Keratinocyte (primary cell): Measurements from ENCODE around the gene ARL6IP4. TPM values are rescaled to one million over a fixed set of nuclear protein-coding genes. Genes with fewer than 3 reads are reported as not detected.

Source experiments
- DNase-seq: peaks from one replicate; pipeline ENCODE4 v3.0.0-alpha.2; 2011; ENCODE audit warnings: low read depth, missing footprints, low spot score
- FAIRE-seq: peaks from 2 replicates; lab custom pipeline; 2011; peaks lifted over from hg19 to GRCh38; lab: Jason Lieb, UNC
- H2AFZ ChIP-seq: 2 replicates; pipeline ENCODE4 v1.6.0; 2012; ENCODE audit warnings: low read length, control low read depth, inconsistent platforms; ENCODE audit not compliant: control insufficient read depth
- H3K27ac ChIP-seq: 2 replicates; pipeline ENCODE4 v1.5.1; 2011; ENCODE audit warnings: low read length; ENCODE audit not compliant: control insufficient read depth, insufficient read depth
- H3K27me3 ChIP-seq: 3 replicates; pipeline ENCODE4 v1.6.0; 2011; ENCODE audit warnings: low read length; ENCODE audit not compliant: control insufficient read depth, insufficient read depth; ENCODE audit errors: extremely low read depth
- H3K36me3 ChIP-seq, 2 experiments: 2 replicates in 1 of 2; 3 replicates in 1 of 2; pipeline ENCODE4 v1.5.1; 2011; ENCODE audit warnings: low read length in 2 of 2, mild to moderate bottlenecking in 1 of 2; ENCODE audit not compliant: control insufficient read depth in 2 of 2, insufficient read depth in 2 of 2; ENCODE audit errors: extremely low read depth in 1 of 2
- H3K4me1 ChIP-seq: 3 replicates; pipeline ENCODE4 v1.5.1; 2011; ENCODE audit warnings: low read length; ENCODE audit not compliant: control insufficient read depth, insufficient read depth; ENCODE audit errors: extremely low read depth
- H3K4me2 ChIP-seq: 3 replicates; pipeline ENCODE4 v1.6.0; 2011; ENCODE audit warnings: low read depth, low read length; ENCODE audit not compliant: control insufficient read depth, insufficient read depth; ENCODE audit errors: extremely low read depth
- H3K4me3 ChIP-seq, 3 experiments: fragments of 200-600 bp in 1 of 3; sonication (generic) in 1 of 3; 2 replicates in 2 of 3; 3 replicates in 1 of 3; pipeline ENCODE4 v1.5.1; 2011 to 2016; ENCODE audit warnings: low read length in 3 of 3, mild to moderate bottlenecking in 3 of 3, control low read depth in 2 of 3, inconsistent platforms in 1 of 3, low read depth in 1 of 3, mixed read lengths in 1 of 3, mixed run types in 1 of 3, moderate library complexity in 1 of 3; ENCODE audit not compliant: control insufficient read depth in 2 of 3, insufficient read depth in 2 of 3; ENCODE audit errors: extremely low read depth in 1 of 3
- H3K79me2 ChIP-seq: 2 replicates; pipeline ENCODE4 v1.6.0; 2012; ENCODE audit warnings: low read length; ENCODE audit not compliant: control insufficient read depth, insufficient read depth
- H3K9ac ChIP-seq: 3 replicates; pipeline ENCODE4 v1.6.0; 2011; ENCODE audit warnings: low read length; ENCODE audit not compliant: control insufficient read depth, insufficient read depth; ENCODE audit errors: extremely low read depth
- H3K9me1 ChIP-seq: 3 replicates; pipeline ENCODE4 v1.6.0; 2011; ENCODE audit warnings: low read length; ENCODE audit not compliant: control insufficient read depth, insufficient read depth; ENCODE audit errors: extremely low read depth
- H3K9me3 ChIP-seq: 2 replicates; pipeline ENCODE4 v1.5.1; 2012; ENCODE audit warnings: low read depth, low read length; ENCODE audit not compliant: control insufficient read depth
- H4K20me1 ChIP-seq: 3 replicates; pipeline ENCODE4 v1.6.0; 2011; ENCODE audit warnings: low read length; ENCODE audit not compliant: control insufficient read depth, insufficient read depth; ENCODE audit errors: extremely low read depth
- EZH2 ChIP-seq: IDR thresholded peaks from one replicate; pipeline ENCODE4 v1.6.1; 2012; ENCODE audit warnings: inconsistent platforms, mild to moderate bottlenecking, low read length, moderate library complexity
- dilution Hi-C: fragments of 300-500 bp; cut with MboI; formaldehyde crosslinking; loops from one replicate; pipeline ENCODE4 v1.7.0; 2020; ENCODE audit warnings: low sequenced_read_pairs; ENCODE audit not compliant: extremely low pct_ligation_motif_present
- polyA plus RNA-seq, 5 experiments: library from polyadenylated mRNA; depleted of rRNA in 3 of 5; stranded (reverse) in 3 of 5; stranded (forward) in 1 of 5; unstranded in 1 of 5; fragments of >200 nt; gene quantifications; 1 replicate in 1 of 5; 2 replicates in 3 of 5; 3 replicates in 1 of 5; pipeline versions ENCODE4 v1.2.1 to v1.2.3, GENCODE V29; 2011 to 2012; ENCODE audit warnings: missing spikeins in 2 of 5, low read depth in 1 of 5, low replicate concordance in 1 of 5
- TF ChIP-seq, protein P1 (sequence below), 3 experiments: IDR thresholded peaks in 1 of 3; conservative IDR thresholded peaks in 1 of 3; optimal IDR thresholded peaks in 1 of 3; 2 replicates in 2 of 3; 3 replicates in 1 of 3; pipeline versions ENCODE3 to v1.5.1; 2011; ENCODE audit warnings: low read length in 3 of 3, mild to moderate bottlenecking in 3 of 3, moderate library complexity in 2 of 3, control low read depth in 1 of 3, inconsistent platforms in 1 of 3; ENCODE audit not compliant: insufficient read depth in 2 of 3; ENCODE audit errors: extremely low read depth in 1 of 3

The ARL6IP4 gene
- polyA plus RNA-seq, 1 donor (not counting 4 experiments of a cell fraction or from before 2014, with no cell fraction given) = 144 TPM

DNA sequence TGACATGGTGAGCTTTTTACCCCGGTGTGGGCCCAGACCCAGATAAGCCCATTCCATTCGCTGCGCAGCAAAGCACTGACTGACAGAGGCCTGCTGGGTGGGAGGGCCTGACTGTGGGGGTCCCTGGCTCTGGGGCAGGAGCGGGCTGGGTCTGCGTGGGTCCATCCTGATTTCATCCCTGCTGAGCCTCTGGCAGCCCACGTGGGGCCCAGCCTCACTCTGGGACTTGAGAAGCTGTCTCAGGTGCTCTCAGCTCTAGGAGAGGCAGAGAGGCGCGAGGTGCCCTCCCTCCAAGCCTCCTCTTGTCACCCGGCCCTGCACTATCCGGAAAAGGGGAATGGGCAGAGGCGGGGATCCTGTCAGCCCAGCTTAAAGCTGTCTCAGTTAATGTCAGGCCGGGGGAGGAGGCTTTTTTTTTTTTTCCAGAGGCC lies 15.1 kb upstream of the ARL6IP4 start:
- Histone ChIP-seq H3K4me1 (peaks cover 25% of the 10 kb centered on the region), H3K27ac (no peak overlapping the region), H3K27me3 (no peaks in the 10 kb centered on the region), H3K9me1 (no peaks in the 10 kb centered on the region), H3K9ac (peak overlapping the region; percentile 60), H3K4me2 (peak overlapping the region; percentile 83), H2AFZ (no peak overlapping the region), H3K4me3 (peak overlapping the region; percentile 74 to 82 (median 77)), H4K20me1 (no peaks in the 10 kb centered on the region), H3K79me2 (peaks cover 9% of the 10 kb centered on the region), H3K9me3 (no peaks in the 10 kb centered on the region), H3K36me3 (peaks cover 0 to 2% of the 10 kb centered on the region in 2 experiments)
- DNase-seq (no peak), FAIRE-seq (no peak)
- TF ChIP-seq, protein P1, sequence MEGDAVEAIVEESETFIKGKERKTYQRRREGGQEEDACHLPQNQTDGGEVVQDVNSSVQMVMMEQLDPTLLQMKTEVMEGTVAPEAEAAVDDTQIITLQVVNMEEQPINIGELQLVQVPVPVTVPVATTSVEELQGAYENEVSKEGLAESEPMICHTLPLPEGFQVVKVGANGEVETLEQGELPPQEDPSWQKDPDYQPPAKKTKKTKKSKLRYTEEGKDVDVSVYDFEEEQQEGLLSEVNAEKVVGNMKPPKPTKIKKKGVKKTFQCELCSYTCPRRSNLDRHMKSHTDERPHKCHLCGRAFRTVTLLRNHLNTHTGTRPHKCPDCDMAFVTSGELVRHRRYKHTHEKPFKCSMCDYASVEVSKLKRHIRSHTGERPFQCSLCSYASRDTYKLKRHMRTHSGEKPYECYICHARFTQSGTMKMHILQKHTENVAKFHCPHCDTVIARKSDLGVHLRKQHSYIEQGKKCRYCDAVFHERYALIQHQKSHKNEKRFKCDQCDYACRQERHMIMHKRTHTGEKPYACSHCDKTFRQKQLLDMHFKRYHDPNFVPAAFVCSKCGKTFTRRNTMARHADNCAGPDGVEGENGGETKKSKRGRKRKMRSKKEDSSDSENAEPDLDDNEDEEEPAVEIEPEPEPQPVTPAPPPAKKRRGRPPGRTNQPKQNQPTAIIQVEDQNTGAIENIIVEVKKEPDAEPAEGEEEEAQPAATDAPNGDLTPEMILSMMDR (optimal IDR thresholded peaks at IDR 0.05 in 1 of 3, IDR thresholded peaks at IDR 0.05 in 1 of 3, conservative IDR thresholded peaks at IDR 0.05 in 1 of 3; ENCODE audit: extremely low read depth in 1 of 3, insufficient read depth in 2 of 3, low read length in 3 of 3) = no peak
- TF ChIP-seq EZH2 = no peak
- dilution Hi-C loops = no loop called here

DNA sequence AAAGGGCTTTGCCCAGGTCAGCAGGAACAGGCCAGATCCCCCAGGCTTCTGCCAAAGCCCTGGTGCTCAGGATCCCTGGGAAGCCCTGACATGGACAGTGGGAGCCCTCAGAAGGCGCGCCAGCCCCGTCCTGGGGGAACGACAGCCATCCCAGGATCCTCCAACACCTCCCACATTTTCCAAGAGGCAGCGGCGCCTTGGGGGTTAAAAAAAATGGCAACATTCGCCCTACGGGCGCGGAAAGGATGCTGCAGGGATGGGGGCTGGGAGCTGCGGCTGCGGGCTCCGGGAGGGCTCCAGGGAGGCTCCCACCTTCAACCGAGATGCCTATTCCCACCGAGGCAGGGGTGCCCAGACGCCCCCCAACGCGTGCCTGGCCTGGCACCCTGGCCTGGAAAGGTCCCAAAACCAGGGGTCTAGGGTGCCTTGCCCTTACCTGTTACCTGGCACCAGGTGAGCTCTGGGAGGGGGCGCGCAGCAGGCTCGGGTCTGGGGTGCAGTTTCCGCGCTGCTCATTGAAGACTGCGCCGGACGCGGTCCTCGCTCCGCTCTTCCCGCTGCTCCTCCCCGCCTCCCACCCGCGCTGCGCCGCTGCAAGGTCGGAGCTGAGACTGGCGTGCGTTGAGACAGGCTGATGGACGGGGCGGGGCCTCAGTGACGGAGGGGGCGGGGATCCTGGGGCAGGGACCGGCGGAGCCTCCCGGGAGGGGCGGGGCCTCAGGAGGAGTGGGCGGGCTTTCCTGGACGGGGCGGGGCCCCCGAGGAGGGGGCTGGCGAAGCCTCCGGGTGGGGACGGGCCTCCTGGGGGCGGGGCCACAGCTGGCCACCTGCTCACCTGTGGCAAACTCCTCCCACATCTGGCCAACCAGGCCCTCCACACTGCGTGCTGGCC lies 14.4 kb upstream of the ARL6IP4 start, which contains the start of gene ABCB9:
ABCB9 (minus strand) TSS at position 613 of the 892 bp plus-strand sequence. CDS start 6,228 bp downstream, outside the sequence.
- Histone ChIP-seq H3K79me2 (peaks cover 9% of the 10 kb centered on the region), H3K4me1 (peaks cover 25% of the 10 kb centered on the region), H3K27me3 (no peaks in the 10 kb centered on the region), H3K9me3 (no peaks in the 10 kb centered on the region), H3K9me1 (no peaks in the 10 kb centered on the region), H2AFZ (peak within 1 kb of the TSS; percentile 87), H3K4me2 (peak within 1 kb of the TSS; percentile 83), H3K4me3 (peak within 1 kb of the TSS; percentile 74 to 82 (median 77)), H3K27ac (peak within 1 kb of the TSS; percentile 24), H3K36me3 (no peaks in the 10 kb centered on the region), H4K20me1 (no peaks in the 10 kb centered on the region), H3K9ac (peak within 1 kb of the TSS; percentile 60)
- TF ChIP-seq, protein P1 (optimal IDR thresholded peaks at IDR 0.05 in 1 of 3, IDR thresholded peaks at IDR 0.05 in 1 of 3, conservative IDR thresholded peaks at IDR 0.05 in 1 of 3; ENCODE audit: extremely low read depth in 1 of 3, insufficient read depth in 2 of 3, low read length in 3 of 3) = peak in 1 of 3 experiments; percentile 18
- TF ChIP-seq EZH2 = no peak
- dilution Hi-C loops = no loop called here
- peak; percentile 87 for DNase-seq
- FAIRE-seq = peak; percentile 56
